ENCODE data around the gene BMPR1B.

The BMPR1B gene

GRCh38 chr4:95188701-95189370 is 431.1 kb downstream of the BMPR1B start:
- DNase-seq (ENCODE audit: low spot score), result no peak

GRCh38 chr4:95190751-95191436 is 433.1 kb downstream of the BMPR1B start:
- DNase-seq (ENCODE audit: low spot score), result no peak

DNA sequence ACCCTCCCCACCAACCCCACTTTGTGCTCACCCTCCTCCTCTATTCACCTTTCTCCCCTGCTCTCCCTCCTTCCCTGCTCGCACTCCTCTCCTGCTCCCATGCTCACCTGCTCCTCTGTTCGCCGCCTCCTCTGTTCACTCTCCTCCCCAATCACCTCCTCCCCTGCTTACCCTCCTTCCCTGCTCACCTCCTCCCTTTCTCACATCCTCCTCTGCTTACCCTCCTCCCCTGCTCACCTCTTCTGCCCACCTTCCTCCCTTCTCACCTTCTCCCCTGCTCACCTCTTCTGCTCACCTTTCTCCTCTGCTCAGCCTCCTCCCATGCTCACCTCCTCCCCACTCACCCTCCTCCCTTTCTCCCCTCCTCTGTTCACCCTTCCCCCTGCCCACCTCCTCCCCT is 433.8 kb downstream of the BMPR1B start:
- no peak for DNase-seq (ENCODE audit: low spot score)

- DNase-seq (ENCODE audit: low spot score), result no peak
These were observed 435.9 kb downstream of the BMPR1B start for GRCh38 chr4:95193391-95194224.

GRCh38 chr4:95197353-95197752 is 439.6 kb downstream of the BMPR1B start:
- DNase-seq (ENCODE audit: low spot score), result no peak

- no peak for DNase-seq (ENCODE audit: low spot score)
These were observed 441.2 kb downstream of the BMPR1B start for GRCh38 chr4:95198961-95199360.

- DNase-seq (ENCODE audit: low spot score), result no peak
These were observed 446.6 kb downstream of the BMPR1B start for GRCh38 chr4:95204267-95204844.

DNA sequence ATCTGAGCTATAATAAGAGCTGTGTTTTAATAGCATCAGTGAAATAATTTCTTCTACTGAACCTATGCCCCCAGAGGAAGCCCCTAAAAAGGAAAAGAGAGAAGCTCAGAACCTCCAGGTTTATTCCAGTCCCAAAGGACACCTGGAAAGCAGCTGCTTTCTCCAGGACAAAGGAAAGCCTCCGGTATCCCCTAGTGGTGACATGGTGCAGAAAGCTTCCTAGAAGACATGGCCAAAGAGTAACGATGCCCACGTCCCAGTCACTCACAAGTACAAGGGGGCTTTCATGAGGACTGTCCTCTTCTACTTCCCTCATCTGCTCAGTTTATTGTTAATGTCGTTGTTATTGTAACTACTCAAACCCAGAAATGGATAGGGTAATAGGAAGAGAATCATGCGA is 447.1 kb downstream of the BMPR1B start:
- DNase-seq (ENCODE audit: low spot score), result peak; percentile 45
